GM23248 (cell line): ENCODE data around the gene UGT2B28.
"Not testable (repeated sequence)": the region's sequence is repeated elsewhere in the genome, so short reads cannot be mapped to it uniquely, and the experiment has no call there.

Experiments
- EZH2 ChIP-seq: fragments of 200-600 bp; sonication (generic); IDR thresholded peaks from 2 replicates; pipeline ENCODE4 v1.6.1; 2018; ENCODE audit warnings: antibody characterized with exemption, mild to moderate bottlenecking; ENCODE audit not compliant: insufficient read depth, poor library complexity, severe bottlenecking
- EZH2phosphoT487 ChIP-seq: fragments of 200-600 bp; sonication (generic); IDR thresholded peaks from 2 replicates; pipeline ENCODE4 v1.6.1; 2018; ENCODE audit warnings: antibody characterized with exemption, moderate library complexity, mild to moderate bottlenecking, low read depth; ENCODE audit not compliant: insufficient read depth

DNA sequence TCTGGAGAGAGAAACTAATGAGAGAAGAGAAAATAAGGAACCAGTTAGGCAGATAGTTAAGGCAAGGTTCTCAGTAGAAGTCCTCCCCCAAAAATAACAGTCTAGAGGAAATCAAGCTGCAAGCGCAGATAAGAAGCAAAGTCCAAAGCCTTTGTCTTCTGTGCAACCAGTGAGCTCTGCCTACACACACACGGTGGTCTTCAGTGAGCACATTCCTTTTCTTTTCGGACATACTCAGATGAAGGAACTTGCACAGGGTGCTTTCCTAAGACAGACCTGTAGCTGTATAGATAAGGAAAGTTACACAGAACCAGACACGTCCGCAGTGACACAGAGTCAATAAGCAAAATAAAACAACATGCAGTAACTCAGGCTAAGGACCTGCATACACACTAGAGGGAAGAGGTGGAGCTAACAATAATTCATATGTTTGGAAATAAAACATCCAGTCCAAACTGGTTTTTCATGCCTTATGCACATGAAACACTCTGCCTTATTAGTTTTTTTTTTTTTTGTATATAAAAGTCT is 29.3 kb downstream of the UGT2B28 start:
- not testable (repeated sequence) for TF ChIP-seq EZH2phosphoT487, EZH2
